Measurements from ENCODE around the gene MLLT3.

DNA sequence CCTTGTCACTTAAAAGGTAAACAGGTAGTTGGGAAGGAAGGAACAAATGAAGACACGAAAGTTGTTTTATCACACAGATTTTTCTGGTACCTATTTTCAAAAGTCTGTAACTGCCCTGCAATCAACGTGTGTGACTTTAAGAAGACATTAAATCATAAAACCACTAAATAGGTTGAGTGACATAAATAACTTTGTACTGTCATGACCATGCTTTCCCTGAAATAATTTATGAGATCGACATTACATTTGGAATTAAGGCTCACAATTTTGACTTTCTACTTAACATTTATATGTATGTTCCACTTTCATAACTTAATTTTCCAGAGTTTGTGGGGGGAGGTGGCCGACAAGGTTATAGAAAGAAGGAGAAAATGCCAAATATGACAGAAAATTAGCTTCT is 181.1 kb downstream of the MLLT3 start:
- TF ChIP-seq, protein P1, sequence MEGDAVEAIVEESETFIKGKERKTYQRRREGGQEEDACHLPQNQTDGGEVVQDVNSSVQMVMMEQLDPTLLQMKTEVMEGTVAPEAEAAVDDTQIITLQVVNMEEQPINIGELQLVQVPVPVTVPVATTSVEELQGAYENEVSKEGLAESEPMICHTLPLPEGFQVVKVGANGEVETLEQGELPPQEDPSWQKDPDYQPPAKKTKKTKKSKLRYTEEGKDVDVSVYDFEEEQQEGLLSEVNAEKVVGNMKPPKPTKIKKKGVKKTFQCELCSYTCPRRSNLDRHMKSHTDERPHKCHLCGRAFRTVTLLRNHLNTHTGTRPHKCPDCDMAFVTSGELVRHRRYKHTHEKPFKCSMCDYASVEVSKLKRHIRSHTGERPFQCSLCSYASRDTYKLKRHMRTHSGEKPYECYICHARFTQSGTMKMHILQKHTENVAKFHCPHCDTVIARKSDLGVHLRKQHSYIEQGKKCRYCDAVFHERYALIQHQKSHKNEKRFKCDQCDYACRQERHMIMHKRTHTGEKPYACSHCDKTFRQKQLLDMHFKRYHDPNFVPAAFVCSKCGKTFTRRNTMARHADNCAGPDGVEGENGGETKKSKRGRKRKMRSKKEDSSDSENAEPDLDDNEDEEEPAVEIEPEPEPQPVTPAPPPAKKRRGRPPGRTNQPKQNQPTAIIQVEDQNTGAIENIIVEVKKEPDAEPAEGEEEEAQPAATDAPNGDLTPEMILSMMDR (IDR thresholded peaks at IDR 0.05): no peak
- TF ChIP-seq POLR2A (IDR thresholded peaks at IDR 0.05): no peak

Measured in suprapubic skin (tissue), 3 donors.